ENCODE data around the gene TSPYL2. TPM values are rescaled to one million over a fixed set of nuclear protein-coding genes. Genes with fewer than 3 reads are reported as not detected.

Gene TSPYL2
- total RNA-seq, 1 experiment from 2014 or later, result 18.5 TPM

DNA sequence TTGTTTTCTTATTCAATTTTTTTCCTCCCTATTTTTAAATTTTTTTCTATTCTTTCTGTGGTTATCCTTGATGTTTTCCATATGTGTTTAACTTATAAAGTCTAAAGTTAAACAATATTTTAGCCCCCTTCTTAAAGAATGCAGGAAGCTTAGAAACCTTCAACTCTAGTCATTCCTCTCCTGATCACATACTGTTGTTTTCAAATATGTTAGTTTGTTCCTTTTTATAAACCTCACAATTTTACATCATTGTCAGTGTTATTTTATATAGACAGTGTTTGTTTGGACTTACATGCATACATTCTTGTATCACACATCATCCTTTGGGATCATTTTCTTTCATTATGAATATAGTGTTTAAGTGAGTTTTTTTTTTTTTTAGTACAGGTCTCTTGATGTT lies 43.3 kb downstream of the TSPYL2 start:
- no peak for DNase-seq (ENCODE audit: low read depth)

DNA sequence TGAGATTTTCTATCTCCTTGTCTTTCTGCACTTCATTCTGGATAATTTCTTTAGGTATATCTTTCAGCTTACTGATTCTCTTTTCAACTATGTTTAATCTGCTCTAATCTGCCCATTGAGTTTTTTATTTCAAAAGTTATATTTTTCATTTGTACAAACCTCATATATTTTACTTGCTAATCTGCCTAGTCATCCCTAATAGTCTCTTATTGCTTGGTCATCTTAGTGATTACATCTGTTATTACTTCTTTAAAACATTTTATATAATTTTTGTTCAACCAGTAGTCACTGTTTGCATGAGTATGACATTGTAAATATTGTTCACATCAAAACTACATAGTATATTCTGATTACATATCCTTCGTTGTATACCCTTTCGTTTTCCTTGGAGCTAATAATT lies 44.2 kb downstream of the TSPYL2 start:
- no peak for DNase-seq (ENCODE audit: low read depth)

- DNase-seq (ENCODE audit: low read depth), result peak; percentile 52
These were observed 46.1 kb downstream of the TSPYL2 start for GRCh38 chrX:53128097-53128749.

GRCh38 chrX:53133400-53133799 lies 51.2 kb downstream of the TSPYL2 start:
- no peak for DNase-seq (ENCODE audit: low read depth)

- DNase-seq (ENCODE audit: low read depth), result no peak
These were observed 53.4 kb downstream of the TSPYL2 start for GRCh38 chrX:53135581-53135980.

Other genes starting within 250 kb of the TSPYL2 start
- not detected in 2 replicates for gene XAGE3, start 214.3 kb upstream of the TSPYL2 start, total RNA-seq (2014; rRNA removed; shearing (Covaris generic))
- 15.2 and 22.1 TPM in 2 replicates for gene FAM156B, start 185.0 kb upstream of the TSPYL2 start, total RNA-seq (2014; rRNA removed; shearing (Covaris generic))
- 23.1 and 26.1 TPM in 2 replicates for gene FAM156A, start 123.8 kb upstream of the TSPYL2 start, total RNA-seq (2014; rRNA removed; shearing (Covaris generic))
- gene GPR173, start 33.6 kb upstream of the TSPYL2 start, total RNA-seq (2014; rRNA removed; shearing (Covaris generic)), result 0.54 and 0.81 TPM in 2 replicates
- gene KANTR, start 11.8 kb downstream of the TSPYL2 start, total RNA-seq (2014; rRNA removed; shearing (Covaris generic)), result 3.3 TPM in 2 replicates
- gene KDM5C, start 142.8 kb downstream of the TSPYL2 start, total RNA-seq (2014; rRNA removed; shearing (Covaris generic)), result 75.3 and 94.5 TPM in 2 replicates
- 18.8 and 20.4 TPM in 2 replicates for gene IQSEC2, start 199.2 kb downstream of the TSPYL2 start, total RNA-seq (2014; rRNA removed; shearing (Covaris generic))